ENCODE measurements around the gene ZGRF1.

GRCh38 chr4:112521123-112522023 lies 115.3 kb downstream of the ZGRF1 start:
- TF ChIP-seq EP300 (IDR thresholded peaks at IDR 0.05) (no peak), CTCF (IDR thresholded peaks at IDR 0.05) (no peak), POLR2A (IDR thresholded peaks at IDR 0.05) (no peak)
